NT2/D1 (cell line): ENCODE measurements around the gene CTTNBP2.

Experiments used
- SUZ12 ChIP-seq: IDR thresholded peaks from 2 replicates; pipeline ENCODE4 v1.6.1; 2011; ENCODE audit not compliant: insufficient read length, insufficient read depth; ENCODE audit errors: extremely low read depth
- YY1 ChIP-seq: IDR thresholded peaks from 2 replicates; pipeline ENCODE4 v1.6.1; 2011; ENCODE audit not compliant: insufficient read length, insufficient read depth
- ZNF274 ChIP-seq: IDR thresholded peaks from 2 replicates; pipeline ENCODE4 v1.6.1; 2011; ENCODE audit warnings: mild to moderate bottlenecking, low read depth, low read length

DNA sequence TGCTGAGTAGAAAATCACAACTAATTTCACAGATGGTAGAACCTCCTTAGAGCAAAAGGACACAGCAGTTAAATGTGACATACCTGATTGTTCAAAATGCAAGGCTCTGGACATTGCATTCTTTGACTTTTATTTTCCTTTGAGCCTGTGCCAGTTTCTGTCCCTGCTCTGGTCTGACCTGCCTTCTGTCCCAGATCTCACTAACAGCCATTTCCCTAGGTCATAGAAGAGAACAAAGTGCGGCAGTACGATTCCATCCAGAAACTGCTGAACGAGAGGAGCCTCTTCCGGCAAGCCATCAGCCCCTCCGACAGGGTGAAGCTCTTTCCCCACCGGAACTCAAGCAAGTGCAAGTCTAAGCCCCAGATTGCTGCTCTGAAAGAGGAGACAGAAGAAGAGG is 206.6 kb downstream of the CTTNBP2 start:
- TF ChIP-seq YY1 (no peak), SUZ12 (no peak), ZNF274 (no peak)
